Measurements from ENCODE around the gene CACNB3. TPM values are rescaled to one million over a fixed set of nuclear protein-coding genes. Genes with fewer than 3 reads are reported as not detected.
A peak's percentile ranks its signal among the peaks of the same experiment; 100 is the strongest.
"Not testable (repeated sequence)": the region's sequence is repeated elsewhere in the genome, so short reads cannot be mapped to it uniquely, and the experiment has no call there.

The CACNB3 gene
- total RNA-seq, 2 experiments from 2014 or later: 9.5 to 10.0 TPM

DNA sequence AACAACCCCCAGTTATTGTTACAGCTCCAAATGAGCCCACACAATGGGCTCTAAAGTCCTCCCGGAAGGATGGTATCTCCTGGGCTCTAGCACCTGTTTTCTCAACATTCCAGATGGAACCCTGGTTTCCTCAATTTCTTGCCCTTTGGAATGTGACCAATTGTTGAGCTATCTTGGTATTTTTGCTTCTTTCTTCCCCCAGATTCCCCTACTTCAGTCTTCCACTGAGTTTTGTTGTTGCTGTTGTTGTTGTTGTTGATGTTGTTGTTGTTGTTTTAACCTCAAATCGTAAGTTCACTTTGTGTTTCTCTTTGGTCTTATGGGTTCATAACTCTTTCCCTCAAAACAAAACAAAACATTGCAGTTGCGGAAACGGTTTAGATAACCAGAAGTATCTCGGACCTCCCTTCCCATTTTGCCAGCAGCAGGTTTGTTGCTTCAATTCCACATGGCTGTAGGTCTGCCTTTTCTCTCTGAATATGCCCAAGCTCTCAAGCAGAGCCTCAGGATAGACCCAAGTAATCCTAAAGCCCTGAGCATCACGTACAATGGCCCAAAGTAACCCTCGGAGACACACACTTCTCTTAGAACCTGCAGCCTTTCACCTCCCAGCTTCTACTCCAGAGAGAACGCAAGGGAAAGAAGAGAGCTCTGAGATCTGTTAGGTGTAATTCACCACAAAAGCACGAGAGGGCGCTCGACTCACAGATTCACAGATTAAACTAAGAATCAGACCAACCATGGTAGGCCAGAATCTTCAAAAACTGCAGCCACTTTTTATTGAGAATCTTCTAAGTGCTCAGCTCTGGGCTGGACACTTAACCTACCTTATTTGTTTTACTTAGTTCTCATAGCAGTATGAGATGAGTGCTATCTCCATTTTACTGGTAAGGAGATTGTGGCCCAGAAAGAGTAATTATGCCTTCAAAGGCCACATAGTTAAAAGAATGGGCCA lies 34.7 kb downstream of the CACNB3 start:
- Mint-ChIP-seq H3K36me3 (ENCODE audit: low read depth) (peaks cover 28% of the 10 kb centered on the region), H3K4me3 (peak overlapping the region; percentile 94), H3K27ac (peak overlapping the region; percentile 98), H3K27me3 (ENCODE audit: low read depth) (no peaks in the 10 kb centered on the region), H3K4me1 (ENCODE audit: low read depth) (peaks cover 26% of the 10 kb centered on the region), H3K9me3 (no peaks in the 10 kb centered on the region)
- DNase-seq: peak; percentile 98
- CTCF ChIA-PET: interaction anchor here (0.6 to 9.6 kb wide), 44 partner anchors 13 to 245 kb away, joined by 3 to 275 read pairs (median 5); partner anchors contain the start of genes ARF3, CACNB3, FKBP11 and RHEBL1
- intact Hi-C loops (cut with micrococcal nuclease): loop anchor here (1.0 to 5.0 kb wide), 17 partner anchors 13 to 334 kb away; partner anchors contain the start of genes ARF3, CACNB3, CCNT1 and KANSL2

DNA sequence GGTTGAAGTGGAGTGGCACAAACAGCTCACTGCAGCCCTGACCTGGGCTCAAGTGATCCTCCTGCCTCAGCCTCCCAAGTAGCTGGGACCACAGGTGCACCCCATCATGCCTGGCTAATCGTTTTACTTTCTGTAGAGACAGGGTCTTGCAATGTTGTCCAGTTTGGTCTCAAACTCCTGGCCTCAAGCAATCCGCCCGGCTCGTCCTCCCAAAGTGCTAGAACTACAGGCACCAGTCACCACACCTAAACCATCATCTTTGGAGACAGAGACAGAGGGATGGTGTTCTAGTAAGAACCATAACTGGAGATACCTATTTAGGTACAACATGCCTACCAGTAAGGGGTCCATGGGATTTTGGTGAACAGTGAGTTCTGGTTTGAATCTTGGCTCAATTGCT lies 36.2 kb downstream of the CACNB3 start:
- H3K27ac Mint-ChIP-seq: no peak overlapping the region
- no peak for DNase-seq
- intact Hi-C loops (cut with micrococcal nuclease): loop anchor here (5.0 kb wide), 2 partner anchors 203 to 333 kb away; partner anchors contain the start of gene TUBA1A
- no peak overlapping the region for H3K4me3 Mint-ChIP-seq
- CTCF ChIA-PET: interaction anchor here (0.9 to 9.6 kb wide), 10 partner anchors 11 to 215 kb away, joined by 3 to 275 read pairs (median 10); partner anchors contain the start of genes ARF3, RHEBL1 and RND1
- no peaks in the 10 kb centered on the region for H3K27me3 Mint-ChIP-seq (ENCODE audit: low read depth)
- H3K4me1 Mint-ChIP-seq (ENCODE audit: low read depth): peaks cover 21% of the 10 kb centered on the region
- H3K9me3 Mint-ChIP-seq: no peaks in the 10 kb centered on the region
- peaks cover 24% of the 10 kb centered on the region for H3K36me3 Mint-ChIP-seq (ENCODE audit: low read depth)

DNA sequence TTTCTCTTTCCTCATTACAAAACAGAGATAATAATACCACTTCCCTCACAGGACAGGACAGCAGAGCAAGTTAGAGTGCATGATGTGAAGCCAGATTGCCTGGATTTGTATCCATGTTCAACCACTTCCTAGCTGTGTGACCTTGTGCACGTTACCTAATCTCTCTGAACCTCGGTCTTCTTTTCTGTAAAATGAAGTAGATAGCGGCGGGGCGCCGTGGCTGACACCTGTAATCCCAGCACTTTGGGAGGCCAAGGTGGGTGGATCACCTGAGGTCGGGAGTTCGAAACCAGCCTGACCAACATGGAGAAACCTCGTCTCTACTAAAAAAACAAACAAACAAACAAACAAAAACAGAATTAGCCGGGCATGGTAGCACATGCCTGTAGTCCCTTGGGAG lies 36.6 kb downstream of the CACNB3 start:
- H3K27me3 Mint-ChIP-seq (ENCODE audit: low read depth); H3K4me3 Mint-ChIP-seq; H3K27ac Mint-ChIP-seq; DNase-seq; H3K9me3 Mint-ChIP-seq: not testable (repeated sequence)
- CTCF ChIA-PET: interaction anchor here (0.7 to 9.6 kb wide), 4 partner anchors 11 to 1171 kb away, joined by 4 to 275 read pairs (median 46); partner anchors contain the start of gene RND1
- peaks cover 18% of the 10 kb centered on the region for H3K4me1 Mint-ChIP-seq (ENCODE audit: low read depth)
- intact Hi-C loops (cut with micrococcal nuclease): loop anchor here (5.0 kb wide), 2 partner anchors 202 to 332 kb away; partner anchors contain the start of gene TUBA1A
- H3K36me3 Mint-ChIP-seq (ENCODE audit: low read depth): peaks cover 19% of the 10 kb centered on the region

DNA sequence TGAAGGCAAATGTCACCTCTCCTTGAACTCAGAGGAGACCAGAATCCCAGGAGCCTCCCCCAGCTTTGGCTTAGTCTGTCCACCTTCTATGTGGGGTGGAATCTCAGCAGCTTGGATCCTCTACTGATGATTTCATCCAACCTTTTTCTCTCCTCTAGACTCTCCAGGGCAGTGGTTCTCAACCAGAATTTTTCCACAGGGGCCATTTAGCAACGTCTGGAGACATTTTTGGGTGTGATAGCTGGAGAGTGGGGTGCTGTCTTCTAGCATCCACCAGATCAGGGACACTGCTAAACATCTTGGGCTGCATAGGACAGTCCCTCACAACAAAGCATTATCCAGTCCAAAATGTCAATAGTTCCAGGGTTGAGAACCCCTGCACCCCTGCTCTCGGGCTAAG lies 38.1 kb downstream of the CACNB3 start:
- peaks cover 8% of the 10 kb centered on the region for H3K36me3 Mint-ChIP-seq (ENCODE audit: low read depth)
- H3K9me3 Mint-ChIP-seq: no peaks in the 10 kb centered on the region
- no peaks in the 10 kb centered on the region for H3K27me3 Mint-ChIP-seq (ENCODE audit: low read depth)
- peaks cover 8% of the 10 kb centered on the region for H3K4me1 Mint-ChIP-seq (ENCODE audit: low read depth)
- intact Hi-C loops (cut with micrococcal nuclease): no loop called here
- no peak for DNase-seq
- CTCF ChIA-PET: interaction anchor here (0.6 to 9.6 kb wide), 4 partner anchors 9 to 141 kb away, joined by 3 to 275 read pairs (median 46); partner anchors contain the start of gene RND1
- no peak overlapping the region for H3K27ac Mint-ChIP-seq
- H3K4me3 Mint-ChIP-seq: no peak overlapping the region

DNA sequence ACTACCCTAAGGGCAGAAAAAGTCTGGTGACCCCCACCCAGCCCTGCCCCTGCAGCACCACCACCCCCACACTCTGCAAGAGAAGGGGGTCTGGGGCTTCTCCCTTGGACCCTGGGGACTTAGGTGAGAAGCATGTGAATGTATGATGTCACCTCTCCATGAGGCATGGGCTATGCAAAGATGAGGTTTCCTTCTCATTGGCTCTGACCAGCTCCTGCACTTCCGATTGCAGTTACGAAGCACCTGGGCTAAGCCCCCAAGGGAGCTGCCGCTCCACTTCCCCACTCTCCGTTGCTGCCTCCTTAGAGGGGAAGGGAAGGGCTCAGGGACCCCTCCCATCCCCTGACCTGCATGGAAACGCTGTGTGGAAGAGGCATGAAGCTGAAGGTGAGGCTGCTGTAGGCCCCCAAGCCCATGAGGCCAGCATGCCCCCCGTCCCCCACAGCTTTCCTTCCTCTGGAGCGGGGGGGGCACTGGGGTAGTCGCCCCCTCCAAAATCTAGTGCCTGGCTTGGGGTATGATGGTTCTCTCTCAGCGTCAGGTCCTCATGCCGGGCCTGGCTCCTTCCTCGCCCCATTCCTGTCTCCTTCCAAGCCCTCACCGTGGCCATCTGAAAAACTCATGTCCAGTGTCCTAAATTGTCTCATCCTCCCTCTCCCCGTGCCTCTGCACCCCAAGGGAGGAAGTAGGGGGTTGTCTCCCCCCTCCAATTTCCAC lies 39.1 kb downstream of the CACNB3 start:
- CTCF ChIA-PET: interaction anchor here (1.6 to 9.6 kb wide), 4 partner anchors 8 to 131 kb away, joined by 5 to 275 read pairs (median 46); partner anchors contain the start of gene RND1
- DNase-seq: no peak
- peaks cover 3% of the 10 kb centered on the region for H3K36me3 Mint-ChIP-seq (ENCODE audit: low read depth)
- H3K27me3 Mint-ChIP-seq (ENCODE audit: low read depth): no peaks in the 10 kb centered on the region
- no peaks in the 10 kb centered on the region for H3K9me3 Mint-ChIP-seq
- H3K27ac Mint-ChIP-seq: no peak overlapping the region
- H3K4me3 Mint-ChIP-seq: no peak overlapping the region
- peaks cover 8% of the 10 kb centered on the region for H3K4me1 Mint-ChIP-seq (ENCODE audit: low read depth)
- intact Hi-C loops (cut with micrococcal nuclease): no loop called here

DNA sequence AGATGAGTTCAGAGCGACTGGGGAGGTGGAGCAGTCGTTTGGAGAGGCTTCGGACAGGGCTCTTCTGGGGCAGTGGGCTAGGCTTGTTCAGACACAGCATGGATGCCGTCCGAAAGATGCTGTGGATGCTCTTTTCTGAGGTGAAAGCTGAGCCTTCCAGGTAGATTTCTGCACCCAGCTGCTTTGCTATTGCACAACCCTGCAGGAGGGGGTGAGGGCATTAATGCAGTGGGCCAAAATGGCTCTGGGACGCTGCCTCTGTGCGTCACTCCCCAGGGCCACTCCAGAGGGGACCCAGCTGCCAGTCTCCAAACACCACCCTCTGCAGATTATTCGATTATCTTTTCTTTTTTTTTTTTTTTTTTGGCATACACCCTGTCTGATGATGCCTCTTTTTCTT lies 39.7 kb downstream of the CACNB3 start:
- H3K27me3 Mint-ChIP-seq (ENCODE audit: low read depth): peaks cover 4% of the 10 kb centered on the region
- CTCF ChIA-PET: interaction anchor here (1.6 to 9.6 kb wide), 2 partner anchors 31 to 130 kb away, joined by 5 to 275 read pairs; no protein-coding TSS in a partner anchor
- H3K27ac Mint-ChIP-seq: no peak overlapping the region
- no peaks in the 10 kb centered on the region for H3K9me3 Mint-ChIP-seq
- H3K36me3 Mint-ChIP-seq (ENCODE audit: low read depth): peaks cover 5% of the 10 kb centered on the region
- DNase-seq: no peak
- intact Hi-C loops (cut with micrococcal nuclease): no loop called here
- no peak overlapping the region for H3K4me3 Mint-ChIP-seq
- peaks cover 4% of the 10 kb centered on the region for H3K4me1 Mint-ChIP-seq (ENCODE audit: low read depth)

DNA sequence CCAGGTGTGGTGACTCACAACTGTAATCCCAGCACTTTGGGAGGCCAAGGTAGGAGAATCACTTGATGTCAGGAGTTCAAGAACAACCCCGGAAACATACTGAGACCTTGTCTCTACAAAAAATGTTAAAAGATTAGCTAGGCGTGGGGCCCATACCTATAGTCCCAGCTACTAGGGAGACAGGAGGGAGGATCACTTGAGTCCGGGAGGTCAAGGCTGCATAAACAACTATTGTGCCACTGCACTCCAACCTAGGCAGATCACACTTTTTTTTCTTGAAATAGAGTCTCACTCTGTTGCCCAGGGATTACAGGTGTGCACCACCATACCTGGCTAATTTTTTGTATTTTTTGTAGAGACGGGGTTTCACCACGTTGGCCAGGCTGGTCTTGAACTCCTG lies 41.3 kb downstream of the CACNB3 start:
- H3K27me3 Mint-ChIP-seq (ENCODE audit: low read depth): peaks cover 17% of the 10 kb centered on the region
- H3K4me1 Mint-ChIP-seq (ENCODE audit: low read depth): peaks cover 10% of the 10 kb centered on the region
- CTCF ChIA-PET: interaction anchor here (1.3 to 1.8 kb wide), 2 partner anchors 13 to 30 kb away, joined by 3 to 4 read pairs; no protein-coding TSS in a partner anchor
- H3K9me3 Mint-ChIP-seq: no peaks in the 10 kb centered on the region
- no peak for DNase-seq
- intact Hi-C loops (cut with micrococcal nuclease): no loop called here
- H3K36me3 Mint-ChIP-seq (ENCODE audit: low read depth): peaks cover 5% of the 10 kb centered on the region
- H3K4me3 Mint-ChIP-seq: no peak overlapping the region
- H3K27ac Mint-ChIP-seq: no peak overlapping the region

DNA sequence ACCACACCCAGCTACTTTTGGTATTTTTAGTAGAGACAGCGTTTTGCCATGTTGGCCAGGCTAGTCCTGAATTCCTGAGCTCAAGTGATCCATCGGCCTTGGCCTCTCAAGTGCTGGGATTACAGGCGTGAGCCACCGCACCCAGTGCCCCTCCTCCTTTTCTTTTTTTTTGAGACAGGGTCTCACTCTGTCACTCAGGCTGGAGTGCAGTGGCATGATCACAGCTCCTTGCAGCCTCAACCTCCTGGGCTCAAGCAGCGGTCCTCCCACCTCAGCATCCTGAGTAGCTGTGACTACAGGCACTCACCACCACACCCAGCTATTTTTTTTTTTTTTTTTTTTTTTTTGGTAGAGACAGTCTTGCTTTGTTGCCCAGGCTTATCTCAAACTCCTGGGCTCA lies 41.9 kb downstream of the CACNB3 start:
- H3K27ac Mint-ChIP-seq; H3K9me3 Mint-ChIP-seq; intact Hi-C loops (cut with micrococcal nuclease); DNase-seq; H3K4me3 Mint-ChIP-seq; H3K36me3 Mint-ChIP-seq (ENCODE audit: low read depth): not testable (repeated sequence)
- CTCF ChIA-PET: interaction anchor here (1.0 to 1.8 kb wide), 4 partner anchors 8 to 128 kb away, joined by 3 to 5 read pairs (median 4); partner anchors contain the start of gene DDX23
- Mint-ChIP-seq H3K4me1 (ENCODE audit: low read depth) (peaks cover 17% of the 10 kb centered on the region), H3K27me3 (ENCODE audit: low read depth) (peaks cover 22% of the 10 kb centered on the region)

DNA sequence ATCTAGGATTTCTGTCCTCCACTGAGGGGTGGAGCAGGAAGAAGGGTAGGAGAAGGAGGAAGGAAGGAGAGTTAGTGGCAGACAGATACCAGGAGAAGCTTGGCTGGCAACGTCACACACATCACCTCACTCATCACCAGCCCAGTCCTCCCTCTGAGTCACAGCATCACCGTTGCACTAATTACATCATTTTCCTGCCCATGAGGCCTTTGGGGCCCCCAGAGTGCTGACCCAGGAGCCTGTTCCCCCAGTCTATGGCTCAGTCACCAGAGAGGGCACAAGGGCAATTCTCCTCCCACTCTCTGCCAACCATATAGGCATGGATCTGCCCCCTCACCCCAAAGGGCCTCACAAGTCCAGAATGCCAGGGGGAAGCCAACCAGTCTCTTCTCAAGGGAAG lies 42.8 kb downstream of the CACNB3 start:
- no peak overlapping the region for H3K4me3 Mint-ChIP-seq
- CTCF ChIA-PET: interaction anchor here (0.6 to 9.2 kb wide), 4 partner anchors 7 to 127 kb away, joined by 3 to 86 read pairs (median 5); partner anchors contain the start of gene DDX23
- no peak overlapping the region for H3K27ac Mint-ChIP-seq
- peaks cover 22% of the 10 kb centered on the region for H3K27me3 Mint-ChIP-seq (ENCODE audit: low read depth)
- peaks cover 20% of the 10 kb centered on the region for H3K4me1 Mint-ChIP-seq (ENCODE audit: low read depth)
- no peaks in the 10 kb centered on the region for H3K9me3 Mint-ChIP-seq
- no peak for DNase-seq
- peaks cover 5% of the 10 kb centered on the region for H3K36me3 Mint-ChIP-seq (ENCODE audit: low read depth)
- intact Hi-C loops (cut with micrococcal nuclease): no loop called here

DNA sequence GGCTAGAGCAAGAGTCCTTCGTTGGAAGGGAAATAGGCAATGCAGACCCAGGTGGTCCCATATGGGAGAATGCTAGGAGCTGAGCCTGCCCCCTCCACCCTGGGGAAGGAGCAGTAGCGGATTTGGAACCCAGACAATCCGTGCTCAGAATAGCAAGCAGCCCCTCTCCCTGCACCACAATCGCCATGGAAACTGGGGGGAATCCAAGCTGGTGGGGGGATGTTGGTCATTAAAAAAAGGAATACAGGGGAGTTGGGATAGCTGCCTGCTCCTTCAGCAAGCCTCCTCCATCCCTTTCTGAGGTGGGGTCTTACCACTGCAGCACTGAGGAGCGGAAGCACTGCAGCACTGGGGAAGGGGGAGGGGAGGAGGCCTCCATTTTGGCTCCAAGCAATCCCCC lies 44.5 kb downstream of the CACNB3 start:
- Mint-ChIP-seq H3K27ac (no peak overlapping the region), H3K4me3 (no peak overlapping the region), H3K9me3 (no peaks in the 10 kb centered on the region), H3K4me1 (ENCODE audit: low read depth) (peaks cover 22% of the 10 kb centered on the region), H3K27me3 (ENCODE audit: low read depth) (peaks cover 22% of the 10 kb centered on the region), H3K36me3 (ENCODE audit: low read depth) (peaks cover 5% of the 10 kb centered on the region)
- CTCF ChIA-PET: interaction anchor here (1.2 to 9.2 kb wide), 4 partner anchors 9 to 125 kb away, joined by 3 to 86 read pairs (median 11); partner anchors contain the start of gene DDX23
- intact Hi-C loops (cut with micrococcal nuclease): no loop called here
- no peak for DNase-seq

DNA sequence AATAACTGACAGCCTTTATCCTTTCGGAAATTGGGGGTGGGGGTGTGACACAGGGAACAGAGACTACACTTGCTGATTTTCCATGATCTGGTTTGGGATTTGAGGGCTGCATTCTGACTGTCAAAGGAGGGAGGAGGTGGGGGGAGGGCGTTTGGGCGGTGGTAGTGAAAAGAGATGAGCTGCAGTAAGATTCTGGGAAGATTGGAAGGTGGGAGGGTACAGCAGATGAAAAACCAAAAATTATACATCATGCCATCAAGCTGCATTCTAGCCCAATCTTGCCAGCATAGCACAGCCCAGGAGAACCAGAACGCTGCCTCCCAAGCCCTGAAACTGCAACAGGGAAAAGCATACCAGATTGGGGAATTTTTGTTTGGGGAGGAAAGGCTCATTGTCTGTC lies 45.0 kb downstream of the CACNB3 start:
- H3K27me3 Mint-ChIP-seq (ENCODE audit: low read depth): peaks cover 22% of the 10 kb centered on the region
- H3K27ac Mint-ChIP-seq: no peak overlapping the region
- CTCF ChIA-PET: interaction anchor here (0.8 to 9.2 kb wide), 5 partner anchors 9 to 125 kb away, joined by 3 to 86 read pairs (median 3); partner anchors contain the start of gene DDX23
- no peak for DNase-seq
- peaks cover 5% of the 10 kb centered on the region for H3K36me3 Mint-ChIP-seq (ENCODE audit: low read depth)
- H3K4me3 Mint-ChIP-seq: no peak overlapping the region
- intact Hi-C loops (cut with micrococcal nuclease): no loop called here
- H3K4me1 Mint-ChIP-seq (ENCODE audit: low read depth): peaks cover 22% of the 10 kb centered on the region
- no peaks in the 10 kb centered on the region for H3K9me3 Mint-ChIP-seq

Data from activated naive CD4-positive, alpha-beta T cell treated with anti-CD3 and anti-CD28 coated beads for 36 hours (primary cell).